ENCODE results near the gene GAR1.

Gene GAR1

GRCh38 chr4:109810552-109811387 lies 4.8 kb upstream of the GAR1 start:
- no peaks in the 10 kb centered on the region for H4K20me1 ChIP-seq (ENCODE audit: insufficient read depth, low read length)
- no peak overlapping the region for H3K9ac ChIP-seq (ENCODE audit: low read length)
- no peaks in the 10 kb centered on the region for H3K27me3 ChIP-seq (replicated peaks; ENCODE audit: insufficient read depth, low read length)
- DNase-seq: no peak
- no peak overlapping the region for H3K4me2 ChIP-seq (ENCODE audit: low read depth, low read length)
- H3F3A ChIP-seq (ENCODE audit: insufficient read depth, low read length): 0 out of 2 replicates have a peak, but pooled peaks cover 4% of the 10 kb centered on the region
- H3K4me1 ChIP-seq (ENCODE audit: low read length): no peaks in the 10 kb centered on the region
- H3K4me3 ChIP-seq (ENCODE audit: low read length): no peak overlapping the region
- H2AFZ ChIP-seq (ENCODE audit: low read length): no peak overlapping the region
- no peak overlapping the region for H3K27ac ChIP-seq (ENCODE audit: low read length)
- no peaks in the 10 kb centered on the region for H3K36me3 ChIP-seq (replicated peaks; ENCODE audit: insufficient read depth, low read length)
- no peaks in the 10 kb centered on the region for H3K9me3 ChIP-seq (replicated peaks; ENCODE audit: insufficient read depth, low read length)
- H3K79me2 ChIP-seq (ENCODE audit: low read length): peaks cover 3% of the 10 kb centered on the region
- TF ChIP-seq EZH2 (optimal IDR thresholded peaks at IDR 0.05; ENCODE audit: low read depth, low read length) (no peak), CTCF (IDR thresholded peaks at IDR 0.05; ENCODE audit: low read length) (no peak), EZH2phosphoT487 (IDR thresholded peaks at IDR 0.05; ENCODE audit: low read length) (no peak)
- no peaks in the 10 kb centered on the region for H3K9me2 ChIP-seq (replicated peaks; ENCODE audit: insufficient read depth, low read length)

GRCh38 chr4:109811707-109812106 lies 3.9 kb upstream of the GAR1 start:
- Histone ChIP-seq H3K9ac (ENCODE audit: low read length) (no peak overlapping the region), H3K27ac (ENCODE audit: low read length) (no peak overlapping the region), H3K4me1 (ENCODE audit: low read length) (0 out of 2 replicates have a peak, but pooled peaks cover 3% of the 10 kb centered on the region), H3K4me2 (ENCODE audit: low read depth, low read length) (no peak overlapping the region), H2AFZ (ENCODE audit: low read length) (no peak overlapping the region), H3F3A (ENCODE audit: insufficient read depth, low read length) (peaks cover 4% of the 10 kb centered on the region; the same call in 1 of the 2 replicates), H3K9me2 (replicated peaks; ENCODE audit: insufficient read depth, low read length) (no peaks in the 10 kb centered on the region), H3K36me3 (replicated peaks; ENCODE audit: insufficient read depth, low read length) (no peaks in the 10 kb centered on the region), H3K9me3 (replicated peaks; ENCODE audit: insufficient read depth, low read length) (no peaks in the 10 kb centered on the region), H3K4me3 (ENCODE audit: low read length) (no peak overlapping the region), H3K79me2 (ENCODE audit: low read length) (peaks cover 12% of the 10 kb centered on the region), H3K27me3 (replicated peaks; ENCODE audit: insufficient read depth, low read length) (no peaks in the 10 kb centered on the region), H4K20me1 (ENCODE audit: insufficient read depth, low read length) (no peaks in the 10 kb centered on the region)
- no peak for DNase-seq
- TF ChIP-seq CTCF (IDR thresholded peaks at IDR 0.05; ENCODE audit: low read length) (no peak), EZH2 (optimal IDR thresholded peaks at IDR 0.05; ENCODE audit: low read depth, low read length) (no peak), EZH2phosphoT487 (IDR thresholded peaks at IDR 0.05; ENCODE audit: low read length) (no peak)

GRCh38 chr4:109816082-109816442 lies 500 bp downstream of the GAR1 start:
- Histone ChIP-seq H3F3A (ENCODE audit: insufficient read depth, low read length) (peaks cover 4% of the 10 kb centered on the region; the same call in 1 of the 2 replicates), H2AFZ (ENCODE audit: low read length) (peak overlapping the region; percentile 74), H3K79me2 (ENCODE audit: low read length) (peaks cover 38% of the 10 kb centered on the region), H3K27ac (ENCODE audit: low read length) (peak overlapping the region; percentile 74; the same call in 1 of the 2 replicates), H3K4me1 (ENCODE audit: low read length) (0 out of 2 replicates have a peak, but pooled peaks cover 8% of the 10 kb centered on the region), H3K4me2 (ENCODE audit: low read depth, low read length) (peak overlapping the region; percentile 62), H3K4me3 (ENCODE audit: low read length) (peak overlapping the region; percentile 90), H3K27me3 (replicated peaks; ENCODE audit: insufficient read depth, low read length) (no peaks in the 10 kb centered on the region), H3K36me3 (replicated peaks; ENCODE audit: insufficient read depth, low read length) (peaks cover 5% of the 10 kb centered on the region; the same call in 1 of the 2 replicates), H3K9ac (ENCODE audit: low read length) (peak overlapping the region; percentile 81), H3K9me3 (replicated peaks; ENCODE audit: insufficient read depth, low read length) (no peaks in the 10 kb centered on the region), H4K20me1 (ENCODE audit: insufficient read depth, low read length) (no peaks in the 10 kb centered on the region), H3K9me2 (replicated peaks; ENCODE audit: insufficient read depth, low read length) (no peaks in the 10 kb centered on the region)
- TF ChIP-seq EZH2 (optimal IDR thresholded peaks at IDR 0.05; ENCODE audit: low read depth, low read length) (no peak), EZH2phosphoT487 (IDR thresholded peaks at IDR 0.05; ENCODE audit: low read length) (no peak), CTCF (IDR thresholded peaks at IDR 0.05; ENCODE audit: low read length) (no peak)
- peak; percentile 13 for DNase-seq
